ENCODE measurements around the gene TSTD2.
"Not testable (repeated sequence)": the region's sequence is repeated elsewhere in the genome, so short reads cannot be mapped to it uniquely, and the experiment has no call there.

The TSTD2 gene

DNA sequence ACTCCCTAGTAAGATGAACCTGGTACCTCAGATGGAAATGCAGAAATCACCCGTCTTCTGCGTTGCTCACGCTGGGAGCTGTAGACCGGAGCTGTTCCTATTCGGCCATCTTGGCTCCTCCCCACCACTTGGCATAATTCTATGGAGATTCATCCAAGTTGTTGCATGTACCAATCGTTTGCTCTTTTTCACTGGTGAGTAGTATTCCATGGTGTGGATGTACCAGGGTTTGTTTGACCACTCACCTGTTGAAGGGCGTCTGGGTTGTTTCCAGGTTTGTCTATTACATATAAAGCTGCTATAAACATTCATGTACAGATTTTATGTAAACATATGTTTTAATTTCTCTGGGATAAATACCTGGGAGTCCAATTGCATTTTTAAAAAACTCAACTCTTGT, 46.3 kb downstream of the TSTD2 start:
- DNase-seq (ENCODE audit: low read depth in 3 of 3), result not testable (repeated sequence)

DNA sequence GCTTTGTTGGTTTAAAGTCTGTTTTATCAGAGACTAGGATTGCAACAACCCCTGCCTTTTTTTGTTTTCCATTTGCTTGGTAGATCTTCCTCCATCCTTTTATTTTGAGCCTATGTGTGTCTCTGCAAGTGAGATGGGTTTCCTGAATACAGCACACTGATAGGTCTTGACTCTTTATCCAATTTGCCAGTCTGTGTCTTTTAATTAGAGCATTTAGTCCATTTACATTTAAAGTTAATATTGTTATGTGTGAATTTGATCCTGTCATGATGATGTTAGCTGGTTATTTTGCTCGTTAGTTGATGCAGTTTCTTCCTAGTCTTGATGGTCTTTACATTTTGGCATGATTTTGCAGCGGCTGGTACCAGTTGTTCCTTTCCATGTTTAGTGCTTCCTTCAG, 48.4 kb downstream of the TSTD2 start:
- not testable (repeated sequence) for DNase-seq (ENCODE audit: low read depth in 3 of 3)

DNA sequence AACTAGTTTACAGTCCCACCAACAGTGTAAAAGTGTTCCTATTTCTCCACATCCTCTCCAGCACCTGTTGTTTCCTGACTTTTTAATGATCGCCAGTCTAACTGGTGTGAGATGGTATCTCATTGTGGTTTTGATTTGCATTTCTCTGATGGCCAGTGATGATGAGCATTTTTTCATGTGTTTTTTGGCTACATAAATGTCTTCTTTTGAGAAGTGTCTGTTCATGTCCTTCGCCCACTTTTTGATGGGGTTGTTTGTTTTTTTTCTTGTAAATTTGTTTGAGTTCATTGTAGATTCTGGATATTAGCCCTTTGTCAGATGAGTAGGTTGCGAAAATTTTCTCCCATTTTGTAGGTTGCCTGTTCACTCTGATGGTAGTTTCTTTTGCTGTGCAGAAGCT, 51.6 kb downstream of the TSTD2 start:
- not testable (repeated sequence) for DNase-seq (ENCODE audit: low read depth in 3 of 3)

- DNase-seq (ENCODE audit: low read depth in 3 of 3), result no peak
Measured at GRCh38 chr9:97579914-97580313, 53.3 kb downstream of the TSTD2 start.

GRCh38 chr9:97578846-97579245, 54.3 kb downstream of the TSTD2 start:
- DNase-seq (ENCODE audit: low read depth in 3 of 3), result no peak

GRCh38 chr9:97577051-97577450, 56.1 kb downstream of the TSTD2 start:
- no peak for DNase-seq (ENCODE audit: low read depth in 3 of 3)

- DNase-seq (ENCODE audit: low read depth in 3 of 3), result no peak
Measured at GRCh38 chr9:97575673-97576200, 57.4 kb downstream of the TSTD2 start.

DNA sequence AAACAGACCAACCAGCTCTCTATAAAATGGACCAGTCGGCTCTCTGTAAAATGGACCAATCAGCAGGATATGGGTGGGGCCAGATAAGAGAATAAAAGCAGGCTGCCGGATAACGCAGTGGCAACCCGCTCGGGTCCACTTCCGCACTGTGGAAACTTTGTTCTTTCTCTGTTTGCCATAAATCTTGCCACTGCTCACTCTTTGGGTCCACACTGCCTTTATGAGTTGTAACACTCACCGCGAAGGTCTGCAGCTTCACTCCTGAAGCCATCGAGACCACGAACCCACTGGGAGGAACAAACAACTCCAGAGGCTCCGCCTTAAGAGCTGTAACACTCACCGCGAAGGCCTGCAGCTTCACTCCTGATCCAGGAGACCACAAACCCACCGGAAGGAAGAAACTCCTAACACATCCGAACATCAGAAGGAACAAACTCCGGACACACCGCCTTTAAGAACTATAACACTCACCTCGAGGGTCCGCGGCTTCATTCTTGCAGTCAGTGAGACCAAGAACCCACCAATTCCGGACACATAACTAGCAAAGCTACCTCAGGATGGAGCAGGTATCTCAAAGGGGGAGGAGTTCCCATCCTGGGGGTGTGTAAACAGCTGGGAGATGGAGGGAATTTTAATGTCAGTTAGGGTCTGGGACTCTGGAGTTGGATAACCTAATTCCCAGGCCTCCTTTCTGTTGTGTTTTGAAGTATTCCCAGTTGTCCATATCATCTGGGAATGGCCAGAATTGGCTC, 58.1 kb downstream of the TSTD2 start:
- DNase-seq (ENCODE audit: low read depth in 3 of 3), result peak in 1 of 3 experiments; percentile 8

DNA sequence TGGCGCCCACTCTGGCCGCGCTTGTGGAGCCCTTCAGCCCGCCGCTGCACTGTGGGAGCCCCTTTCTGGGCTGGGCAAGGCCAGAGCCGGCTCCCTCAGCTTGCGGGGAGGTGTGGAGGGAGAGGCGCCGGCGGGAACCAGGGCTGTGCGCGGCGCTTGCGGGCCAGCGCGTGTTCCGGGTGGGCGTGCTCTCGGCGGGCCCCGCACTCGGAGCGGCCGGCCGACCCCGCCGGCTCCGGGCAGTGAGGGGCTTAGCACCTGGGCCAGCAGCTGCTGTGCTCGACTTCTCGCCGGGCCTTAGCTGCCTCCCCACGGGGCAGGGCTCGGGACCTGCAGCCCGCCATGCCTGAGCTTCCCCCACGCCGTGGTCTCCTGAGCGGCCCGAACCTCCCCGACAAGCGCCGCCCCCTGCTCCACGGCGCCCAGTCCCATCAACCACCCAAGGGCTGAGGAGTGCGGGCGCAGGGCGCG, 59.0 kb downstream of the TSTD2 start:
- not testable (repeated sequence) for DNase-seq (ENCODE audit: low read depth in 3 of 3)

- DNase-seq (ENCODE audit: low read depth in 3 of 3), result no peak
Measured at GRCh38 chr9:97573482-97574073, 59.6 kb downstream of the TSTD2 start.

DNA sequence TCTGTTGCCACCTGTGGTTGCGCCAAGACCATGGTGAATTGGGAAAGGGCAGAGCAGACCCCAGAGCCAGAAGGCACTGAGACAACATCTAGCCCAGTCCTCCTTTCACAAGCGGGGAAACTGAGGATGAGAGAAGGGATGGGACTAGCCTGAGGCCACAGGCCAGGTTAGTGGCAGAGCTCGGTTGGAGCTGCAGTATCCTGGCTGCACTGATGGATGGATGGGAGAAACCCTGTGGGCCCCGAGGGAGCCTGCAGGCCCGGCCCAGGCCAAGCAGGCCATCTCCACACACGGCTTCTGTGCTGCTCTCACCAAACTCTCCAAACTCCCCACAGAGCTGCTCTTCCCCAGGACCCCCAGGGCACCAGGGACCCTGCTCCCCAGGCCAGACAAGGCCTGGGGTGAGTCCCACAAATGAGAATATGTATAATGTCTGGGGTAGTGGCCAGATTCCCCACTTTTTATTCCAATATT, 60.2 kb downstream of the TSTD2 start:
- no peak for DNase-seq (ENCODE audit: low read depth in 3 of 3)

DNA sequence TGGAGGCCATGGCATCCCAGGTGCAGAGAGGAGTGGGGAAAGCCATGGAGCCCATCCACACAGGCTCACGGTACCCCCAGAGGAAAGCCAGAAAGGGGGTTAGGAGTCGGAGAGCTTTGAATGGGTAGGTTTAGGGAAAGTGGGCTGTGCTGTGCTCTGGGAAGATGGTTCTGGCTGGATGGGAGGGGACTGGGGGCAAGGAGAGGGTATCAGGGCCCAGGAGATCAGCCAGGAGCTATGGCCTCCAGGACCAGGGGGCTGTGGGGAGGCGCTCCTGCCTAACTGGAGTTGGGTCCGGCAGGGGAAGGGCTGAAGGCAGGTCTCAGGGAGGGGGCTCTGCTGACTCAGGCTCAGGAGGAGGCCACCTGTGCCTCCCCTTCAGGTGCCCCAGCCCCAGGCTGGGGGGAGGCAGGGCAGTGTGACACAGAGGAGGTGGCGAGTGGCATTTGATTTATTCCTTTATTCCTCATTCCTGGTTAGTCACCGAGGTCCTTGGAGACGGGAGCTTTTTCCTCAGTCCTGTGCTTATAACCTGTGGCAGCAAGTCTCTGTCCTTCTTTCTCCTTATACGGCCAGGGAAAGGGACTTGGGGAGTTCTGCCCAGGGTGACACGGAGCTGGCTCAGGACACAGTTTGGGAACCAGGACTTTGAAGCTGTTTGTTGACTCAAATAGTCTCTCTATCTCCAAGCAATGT, 60.8 kb downstream of the TSTD2 start:
- no peak for DNase-seq (ENCODE audit: low read depth in 3 of 3)

- no peak for DNase-seq (ENCODE audit: low read depth in 3 of 3)
Measured at GRCh38 chr9:97571664-97572063, 61.5 kb downstream of the TSTD2 start.

DNA sequence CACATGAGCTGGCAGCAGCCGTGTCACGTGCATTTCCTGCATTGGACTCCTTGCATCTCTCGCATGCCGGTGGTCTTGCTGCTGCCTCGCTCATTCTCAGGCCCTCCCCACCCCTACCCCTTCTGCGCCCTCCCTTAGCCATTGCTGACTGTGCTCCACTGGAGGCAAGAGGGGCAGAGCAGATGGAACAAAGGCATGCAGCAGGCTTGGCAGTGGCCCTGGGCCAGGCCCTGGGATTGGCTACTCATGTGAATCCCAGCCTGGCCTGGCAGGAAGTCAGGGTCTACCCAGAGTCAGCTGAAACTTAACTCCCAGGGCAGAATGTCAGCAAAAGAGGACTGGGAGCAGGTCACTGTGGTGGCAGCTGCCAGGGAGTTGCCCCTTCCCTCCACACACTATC, 62.3 kb downstream of the TSTD2 start:
- DNase-seq (ENCODE audit: low read depth in 3 of 3), result no peak

- no peak for DNase-seq (ENCODE audit: low read depth in 3 of 3)
Measured at GRCh38 chr9:97568461-97569275, 64.5 kb downstream of the TSTD2 start.

DNA sequence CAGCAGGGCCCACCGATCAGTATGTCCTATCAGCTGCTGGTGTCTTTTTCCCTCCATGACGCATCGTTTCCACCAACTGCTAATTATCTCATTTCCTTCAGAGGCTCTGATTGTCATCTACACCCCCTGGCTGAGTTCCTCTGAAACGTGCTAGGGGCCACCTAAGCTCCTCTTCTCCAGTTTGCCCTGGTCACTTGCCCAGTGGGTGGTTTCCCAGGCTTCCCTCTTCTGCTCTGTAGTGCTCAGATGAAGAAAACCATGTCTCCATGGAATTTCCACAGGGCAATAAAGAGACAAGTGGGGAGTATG, 65.3 kb downstream of the TSTD2 start:
- no peak for DNase-seq (ENCODE audit: low read depth in 3 of 3)

- DNase-seq (ENCODE audit: low read depth in 3 of 3), result no peak
Measured at GRCh38 chr9:97567182-97567893, 65.8 kb downstream of the TSTD2 start.

- DNase-seq (ENCODE audit: low read depth in 3 of 3), result no peak
Measured at GRCh38 chr9:97565262-97565661, 67.9 kb downstream of the TSTD2 start.

GRCh38 chr9:97564291-97565175, 68.6 kb downstream of the TSTD2 start:
- DNase-seq (ENCODE audit: low read depth in 3 of 3), result no peak
